ENCODE data around the gene VPS26A.

The VPS26A gene

GRCh38 chr10:69179743-69180524, 56.0 kb downstream of the VPS26A start, which contains the start of gene SUPV3L1:
Gene SUPV3L1 (plus strand): TSS chr10:69180234. CDS start chr10:69180292, 58 bp downstream.
- DNase-seq: peak; percentile 87

GRCh38 chr10:69180525-69181204, 56.7 kb downstream of the VPS26A start:
- peak; percentile 33 for DNase-seq

- no peak for DNase-seq
Measured at GRCh38 chr10:69181433-69181832, 57.5 kb downstream of the VPS26A start.

- no peak for DNase-seq
Measured at GRCh38 chr10:69182005-69182404, 58.0 kb downstream of the VPS26A start.

- DNase-seq: no peak
Measured at GRCh38 chr10:69186524-69186923, 62.5 kb downstream of the VPS26A start.

- DNase-seq: no peak
Measured at GRCh38 chr10:69201045-69201444, 77.1 kb downstream of the VPS26A start.

- no peak for DNase-seq
Measured at GRCh38 chr10:69202332-69202731, 78.4 kb downstream of the VPS26A start.

- DNase-seq: no peak
Measured at GRCh38 chr10:69208761-69209160, 84.8 kb downstream of the VPS26A start.

- DNase-seq: no peak
Measured at GRCh38 chr10:69209787-69210484, 86.0 kb downstream of the VPS26A start.

GRCh38 chr10:69211104-69211503, 87.1 kb downstream of the VPS26A start:
- DNase-seq: no peak

GRCh38 chr10:69211524-69211923, 87.5 kb downstream of the VPS26A start:
- DNase-seq: no peak

GRCh38 chr10:69213591-69214311, 89.8 kb downstream of the VPS26A start:
- DNase-seq: no peak

GRCh38 chr10:69214666-69215131, 90.7 kb downstream of the VPS26A start:
- DNase-seq: no peak

GRCh38 chr10:69215405-69216171, 91.6 kb downstream of the VPS26A start:
- no peak for DNase-seq

- DNase-seq: no peak
Measured at GRCh38 chr10:69216577-69217118, 92.7 kb downstream of the VPS26A start.

- DNase-seq: no peak
Measured at GRCh38 chr10:69217119-69217754, 93.3 kb downstream of the VPS26A start.

- DNase-seq: no peak
Measured at GRCh38 chr10:69218831-69219230, 94.9 kb downstream of the VPS26A start.

GRCh38 chr10:69220041-69220451, 96.1 kb downstream of the VPS26A start, which contains the start of gene HKDC1:
Gene HKDC1 (plus strand): TSS chr10:69220332. CDS start chr10:69220436, 104 bp downstream.
- no peak for DNase-seq

GRCh38 chr10:69220507-69220906, 96.5 kb downstream of the VPS26A start:
- no peak for DNase-seq
